GM19468 (cell line): ENCODE results near the gene GATAD2B.

ENCODE experiments used
- ATAC-seq: cut with Tn5 transposase; IDR thresholded peaks from one replicate; pipeline ENCODE4 v1.9.1; 2021; ENCODE audit warnings: mild to moderate bottlenecking, moderate library complexity, moderate number of reproducible peaks; ENCODE audit not compliant: unreplicated experiment; ENCODE audit errors: extremely low read depth

The GATAD2B gene

GRCh38 chr1:153953859-153954365 is 31.1 kb upstream of the GATAD2B start:
- no peak for ATAC-seq

GRCh38 chr1:153951801-153952200 is 29.0 kb upstream of the GATAD2B start:
- no peak for ATAC-seq

- no peak for ATAC-seq
Observed at GRCh38 chr1:153951183-153951582, 28.4 kb upstream of the GATAD2B start.

GRCh38 chr1:153946622-153947241 is 24.0 kb upstream of the GATAD2B start, which contains the start of gene DENND4B:
Gene DENND4B (minus strand): TSS chr1:153946718. CDS start chr1:153944374, 2,344 bp downstream.
- peak; percentile 30 for ATAC-seq

GRCh38 chr1:153945795-153946621 is 23.2 kb upstream of the GATAD2B start:
- peak; percentile 56 for ATAC-seq

- ATAC-seq = no peak
Observed at GRCh38 chr1:153945131-153945794, 22.5 kb upstream of the GATAD2B start.

GRCh38 chr1:153944827-153945117 is 22.0 kb upstream of the GATAD2B start:
- no peak for ATAC-seq

- ATAC-seq = no peak
Observed at GRCh38 chr1:153944005-153944826, 21.4 kb upstream of the GATAD2B start.

GRCh38 chr1:153942766-153943549 is 20.2 kb upstream of the GATAD2B start:
- no peak for ATAC-seq

GRCh38 chr1:153941826-153942725 is 19.3 kb upstream of the GATAD2B start:
- no peak for ATAC-seq

GRCh38 chr1:153940756-153941155 is 18.0 kb upstream of the GATAD2B start:
- ATAC-seq = no peak

- no peak for ATAC-seq
Observed at GRCh38 chr1:153939476-153939875, 16.7 kb upstream of the GATAD2B start.

- no peak for ATAC-seq
Observed at GRCh38 chr1:153938996-153939395, 16.2 kb upstream of the GATAD2B start.

- no peak for ATAC-seq
Observed at GRCh38 chr1:153937331-153937730, 14.6 kb upstream of the GATAD2B start.

- no peak for ATAC-seq
Observed at GRCh38 chr1:153936011-153936802, 13.4 kb upstream of the GATAD2B start.

- no peak for ATAC-seq
Observed at GRCh38 chr1:153934746-153935145, 12.0 kb upstream of the GATAD2B start.

GRCh38 chr1:153933955-153934354 is 11.2 kb upstream of the GATAD2B start:
- ATAC-seq = no peak

GRCh38 chr1:153933430-153933829 is 10.7 kb upstream of the GATAD2B start:
- no peak for ATAC-seq
